Type B pancreatic cell (in vitro differentiated cells): ENCODE results near the gene LCN12. TPM values are rescaled to one million over a fixed set of nuclear protein-coding genes. Genes with fewer than 3 reads are reported as not detected.
A peak's percentile ranks its signal among the peaks of the same experiment; 100 is the strongest.

Experiments
- DNase-seq: peaks from one replicate; pipeline ENCODE4 v3.0.0; 2021; ENCODE audit warnings: mixed read lengths; ENCODE audit not compliant: unreplicated experiment; ENCODE audit errors: extremely low spot score
- H3K27ac Mint-ChIP-seq: 2 replicates; pipeline ENCODE4 v1.8.0; 2021; ENCODE audit warnings: mild to moderate bottlenecking, mixed read lengths
- H3K27me3 Mint-ChIP-seq: 2 replicates; pipeline ENCODE4 v1.8.0; 2021; ENCODE audit warnings: mixed read lengths
- H3K36me3 Mint-ChIP-seq: 2 replicates; pipeline ENCODE4 v1.8.0; 2021; ENCODE audit warnings: mixed read lengths
- H3K4me1 Mint-ChIP-seq: one replicate; pipeline ENCODE4 v1.8.0; 2021; ENCODE audit warnings: mixed read lengths; ENCODE audit not compliant: unreplicated experiment
- H3K4me3 Mint-ChIP-seq: 2 replicates; pipeline ENCODE4 v1.8.0; 2021; ENCODE audit warnings: mild to moderate bottlenecking, mixed read lengths
- H3K9me3 Mint-ChIP-seq: 2 replicates; pipeline ENCODE4 v1.8.0; 2021; ENCODE audit warnings: mixed read lengths
- total RNA-seq: library from RNA; stranded (reverse); gene quantifications from 2 replicates; pipeline ENCODE4 v1.2.1, GENCODE V29; 2021; ENCODE audit warnings: low replicate concordance
- TF ChIP-seq, protein P1 (sequence below): fragments of 200-600 bp; sonication (generic); conservative IDR thresholded peaks from 2 replicates; pipeline ENCODE4 v1.5.0; 2021; ENCODE audit warnings: antibody characterized with exemption, mild to moderate bottlenecking

LCN12 gene
- total RNA-seq, 1 donor from 2014 or later = 8.3 TPM

DNA sequence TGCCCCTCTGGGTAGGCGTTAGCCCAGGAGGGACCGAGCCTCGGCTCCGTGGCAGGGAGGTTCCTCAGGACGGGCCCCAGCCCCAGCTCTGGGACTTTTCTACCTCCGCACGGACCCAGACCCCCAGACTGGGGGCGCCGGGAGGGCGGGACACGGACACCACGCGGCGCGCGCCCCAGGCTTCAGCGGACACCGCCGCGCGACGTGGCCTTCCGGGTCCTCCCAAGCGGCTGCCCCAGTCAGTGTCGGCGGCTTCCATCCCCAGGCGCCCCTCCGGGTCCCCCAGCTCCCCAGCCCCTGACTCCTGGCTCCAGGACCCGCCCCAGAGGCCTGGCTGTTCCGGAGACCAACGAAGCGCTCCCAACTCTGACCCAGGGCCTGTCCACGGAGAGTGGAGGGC is 33.8 kb downstream of the LCN12 start:
- no peaks in the 10 kb centered on the region for H3K9me3 Mint-ChIP-seq
- no peak overlapping the region for H3K4me3 Mint-ChIP-seq
- DNase-seq = no peak
- H3K4me1 Mint-ChIP-seq = peaks cover 8% of the 10 kb centered on the region
- H3K36me3 Mint-ChIP-seq = no peaks in the 10 kb centered on the region
- TF ChIP-seq, protein P1, sequence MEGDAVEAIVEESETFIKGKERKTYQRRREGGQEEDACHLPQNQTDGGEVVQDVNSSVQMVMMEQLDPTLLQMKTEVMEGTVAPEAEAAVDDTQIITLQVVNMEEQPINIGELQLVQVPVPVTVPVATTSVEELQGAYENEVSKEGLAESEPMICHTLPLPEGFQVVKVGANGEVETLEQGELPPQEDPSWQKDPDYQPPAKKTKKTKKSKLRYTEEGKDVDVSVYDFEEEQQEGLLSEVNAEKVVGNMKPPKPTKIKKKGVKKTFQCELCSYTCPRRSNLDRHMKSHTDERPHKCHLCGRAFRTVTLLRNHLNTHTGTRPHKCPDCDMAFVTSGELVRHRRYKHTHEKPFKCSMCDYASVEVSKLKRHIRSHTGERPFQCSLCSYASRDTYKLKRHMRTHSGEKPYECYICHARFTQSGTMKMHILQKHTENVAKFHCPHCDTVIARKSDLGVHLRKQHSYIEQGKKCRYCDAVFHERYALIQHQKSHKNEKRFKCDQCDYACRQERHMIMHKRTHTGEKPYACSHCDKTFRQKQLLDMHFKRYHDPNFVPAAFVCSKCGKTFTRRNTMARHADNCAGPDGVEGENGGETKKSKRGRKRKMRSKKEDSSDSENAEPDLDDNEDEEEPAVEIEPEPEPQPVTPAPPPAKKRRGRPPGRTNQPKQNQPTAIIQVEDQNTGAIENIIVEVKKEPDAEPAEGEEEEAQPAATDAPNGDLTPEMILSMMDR = no peak
- peaks cover 11% of the 10 kb centered on the region for H3K27me3 Mint-ChIP-seq
- no peak overlapping the region for H3K27ac Mint-ChIP-seq

DNA sequence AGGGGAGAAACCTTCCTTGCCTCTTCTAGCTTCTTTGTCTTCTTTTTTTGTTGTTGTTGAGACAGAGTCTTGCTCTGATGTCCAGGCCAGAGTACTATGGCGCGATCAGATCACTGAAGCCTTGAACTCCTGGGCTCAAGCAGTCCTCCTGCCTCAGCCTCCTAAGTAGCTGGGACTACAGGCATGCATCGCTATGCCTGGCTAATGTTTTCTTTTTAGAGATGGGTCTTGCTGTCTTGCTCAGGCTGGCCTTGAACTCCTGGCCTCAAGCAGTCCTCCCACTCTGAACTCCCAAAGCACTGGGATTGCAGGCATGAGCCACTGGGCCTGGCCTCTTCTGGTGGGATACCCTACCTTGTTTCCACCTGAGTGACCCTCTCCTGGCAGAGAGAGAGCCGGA is 36.8 kb downstream of the LCN12 start:
- Mint-ChIP-seq H3K9me3 (no peaks in the 10 kb centered on the region), H3K27me3 (peaks cover 9% of the 10 kb centered on the region), H3K4me3 (no peak overlapping the region), H3K36me3 (no peaks in the 10 kb centered on the region), H3K4me1 (peaks cover 7% of the 10 kb centered on the region), H3K27ac (peak overlapping the region; percentile 17)
- no peak for DNase-seq
- TF ChIP-seq, protein P1 = no peak

DNA sequence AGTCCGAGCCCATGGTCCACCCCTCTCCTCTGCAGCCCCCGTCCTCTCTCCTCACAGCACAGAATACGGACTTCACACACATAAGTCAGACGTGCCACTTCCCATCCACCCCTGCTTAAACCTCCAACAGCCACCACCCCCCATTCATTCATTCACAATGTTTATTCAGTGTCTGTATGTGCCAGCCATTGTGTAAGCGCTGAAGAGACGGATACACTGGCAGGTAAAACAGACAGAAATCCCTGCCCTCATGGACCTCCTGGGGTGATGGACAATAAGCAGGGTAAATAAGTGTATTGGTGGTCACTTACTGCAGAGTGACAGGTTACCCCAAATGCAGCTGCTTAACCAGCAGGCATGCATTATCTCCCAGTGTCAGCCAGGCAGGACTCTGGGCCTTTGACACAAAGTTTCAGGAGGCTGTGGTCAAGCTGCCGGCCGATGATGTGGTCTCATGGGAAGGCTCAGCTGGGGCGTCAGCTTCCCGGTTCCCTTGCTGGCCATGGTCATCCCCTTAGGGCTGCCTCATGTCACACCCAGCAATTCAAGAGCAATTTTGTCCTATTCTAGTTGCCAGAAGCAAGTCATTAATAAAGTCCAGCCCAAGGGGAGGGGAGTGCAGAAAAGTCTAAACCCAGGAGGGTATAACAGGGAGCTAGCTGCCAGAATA is 38.3 kb downstream of the LCN12 start:
- DNase-seq = no peak
- peaks cover 6% of the 10 kb centered on the region for H3K27me3 Mint-ChIP-seq
- H3K9me3 Mint-ChIP-seq = no peaks in the 10 kb centered on the region
- TF ChIP-seq, protein P1 = no peak
- H3K4me1 Mint-ChIP-seq = peaks cover 7% of the 10 kb centered on the region
- peak overlapping the region; percentile 82 for H3K4me3 Mint-ChIP-seq
- H3K36me3 Mint-ChIP-seq = no peaks in the 10 kb centered on the region
- H3K27ac Mint-ChIP-seq = peak overlapping the region; percentile 67

DNA sequence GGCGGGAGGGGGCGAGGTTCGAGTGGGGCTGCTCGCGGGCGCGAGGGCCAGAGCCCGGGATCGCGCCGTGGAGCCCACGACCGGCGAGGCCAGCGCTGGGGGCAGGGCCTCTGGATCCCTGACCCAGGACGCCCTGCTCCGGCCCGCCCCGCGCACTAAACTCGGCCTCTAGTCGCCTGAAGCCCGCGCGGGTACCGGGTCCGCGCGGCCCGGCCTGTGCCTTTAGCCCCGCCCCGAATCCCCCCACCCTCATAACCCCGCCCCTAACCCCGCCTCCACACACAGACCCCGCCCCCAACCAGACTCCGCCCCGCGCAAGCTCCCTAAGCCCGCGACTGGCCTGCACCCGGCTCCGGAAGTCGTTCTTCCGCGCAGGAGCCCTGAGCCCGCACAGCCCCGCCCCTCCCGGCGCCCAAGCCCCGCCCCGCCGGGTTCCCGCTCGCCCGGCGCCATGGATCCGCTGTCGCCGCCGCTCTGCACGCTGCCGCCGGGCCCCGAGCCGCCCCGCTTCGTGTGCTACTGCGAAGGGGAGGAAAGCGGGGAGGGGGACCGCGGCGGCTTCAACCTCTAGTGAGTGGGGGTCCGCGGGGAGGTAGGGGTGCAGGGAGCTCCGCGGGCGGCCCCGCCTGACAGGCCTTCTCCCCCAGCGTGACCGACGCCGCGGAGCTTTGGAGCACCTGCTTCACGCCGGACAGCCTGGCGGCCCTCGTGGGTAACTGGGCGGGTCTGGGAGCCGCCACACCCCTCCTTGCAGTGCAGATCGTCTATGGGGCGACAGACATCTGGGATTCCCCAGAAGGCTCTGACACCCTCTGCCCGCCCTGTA is 40.1 kb downstream of the LCN12 start, which contains the start of gene PAXX:
PAXX (plus strand) TSS at position 430 of the 826 bp plus-strand sequence; CDS start at position 452, 22 bp downstream.
- H3K4me1 Mint-ChIP-seq = peaks cover 7% of the 10 kb centered on the region
- H3K36me3 Mint-ChIP-seq = no peaks in the 10 kb centered on the region
- H3K4me3 Mint-ChIP-seq = peak within 1 kb of the TSS; percentile 86
- H3K27me3 Mint-ChIP-seq = peaks cover 3% of the 10 kb centered on the region
- peak within 1 kb of the TSS; percentile 74 for H3K27ac Mint-ChIP-seq
- no peaks in the 10 kb centered on the region for H3K9me3 Mint-ChIP-seq
- TF ChIP-seq, protein P1 = no peak
- DNase-seq = peak; percentile 93

DNA sequence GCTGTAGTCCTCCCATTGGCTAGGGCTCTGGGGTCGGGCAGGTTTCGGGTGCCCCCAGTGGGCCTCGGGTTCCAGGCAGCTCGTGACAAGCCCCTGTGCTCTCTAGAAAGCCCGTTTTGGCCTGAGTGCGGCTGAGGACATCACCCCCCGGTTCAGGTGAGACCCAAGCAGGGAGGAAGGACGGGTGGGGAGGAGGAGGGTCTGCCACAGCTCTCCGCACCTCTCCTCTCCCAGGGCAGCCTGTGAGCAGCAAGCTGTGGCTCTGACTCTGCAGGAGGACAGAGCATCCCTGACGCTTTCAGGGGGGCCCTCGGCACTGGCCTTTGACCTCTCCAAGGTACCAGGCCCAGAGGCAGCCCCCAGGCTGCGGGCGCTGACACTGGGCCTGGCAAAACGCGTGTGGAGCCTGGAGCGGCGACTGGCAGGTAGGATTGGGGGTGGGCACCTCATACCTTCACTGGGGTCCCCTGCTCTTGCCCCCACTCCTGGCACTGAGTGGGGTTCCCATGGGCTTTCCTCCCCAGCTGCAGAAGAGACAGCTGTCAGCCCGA is 40.8 kb downstream of the LCN12 start:
- H3K36me3 Mint-ChIP-seq = no peaks in the 10 kb centered on the region
- no peaks in the 10 kb centered on the region for H3K9me3 Mint-ChIP-seq
- TF ChIP-seq, protein P1 = no peak
- H3K4me3 Mint-ChIP-seq = peak overlapping the region; percentile 86
- peaks cover 7% of the 10 kb centered on the region for H3K4me1 Mint-ChIP-seq
- H3K27me3 Mint-ChIP-seq = peaks cover 5% of the 10 kb centered on the region
- DNase-seq = no peak
- H3K27ac Mint-ChIP-seq = peak overlapping the region; percentile 74
